ENCODE data around the gene SPIRE1.
"Not testable (repeated sequence)": the region's sequence is repeated elsewhere in the genome, so short reads cannot be mapped to it uniquely, and the experiment has no call there.

SPIRE1 gene

GRCh38 chr18:12424252-12424651, 233.7 kb downstream of the SPIRE1 start:
- Mint-ChIP-seq H3K4me3 (no peak overlapping the region), H3K4me1 (ENCODE audit: low read depth) (peaks cover 16% of the 10 kb centered on the region), H3K9me3 (no peaks in the 10 kb centered on the region), H3K36me3 (ENCODE audit: low read depth) (peaks cover 6% of the 10 kb centered on the region), H3K27ac (no peak overlapping the region), H3K27me3 (peaks cover 14% of the 10 kb centered on the region)
- intact Hi-C loops (cut with micrococcal nuclease), result no loop called here

DNA sequence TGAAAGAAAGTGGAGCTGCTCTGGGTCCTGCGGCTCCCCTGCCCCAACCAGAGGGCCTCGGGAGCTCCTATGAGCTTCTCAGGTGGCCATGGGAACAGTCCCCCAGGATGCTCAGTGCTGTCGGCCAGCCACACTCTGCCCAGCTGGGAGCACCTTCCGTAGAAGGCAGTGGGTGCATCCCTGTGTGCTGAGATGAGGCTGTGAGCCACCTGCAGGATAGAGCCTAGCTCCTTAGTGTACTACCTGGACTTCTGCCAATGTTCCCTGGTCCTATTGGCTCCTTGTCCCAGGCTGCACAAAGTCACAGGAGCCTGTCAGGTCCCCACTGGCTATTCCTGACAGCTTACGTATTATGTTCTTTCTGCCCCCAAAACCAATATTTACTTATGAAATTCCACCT, 234.1 kb downstream of the SPIRE1 start:
- intact Hi-C loops (cut with micrococcal nuclease), result no loop called here
- H3K36me3 Mint-ChIP-seq (ENCODE audit: low read depth), result peaks cover 6% of the 10 kb centered on the region
- H3K4me1 Mint-ChIP-seq (ENCODE audit: low read depth), result peaks cover 12% of the 10 kb centered on the region
- H3K27ac Mint-ChIP-seq, result no peak overlapping the region
- H3K4me3 Mint-ChIP-seq, result no peak overlapping the region
- no peaks in the 10 kb centered on the region for H3K9me3 Mint-ChIP-seq
- peaks cover 14% of the 10 kb centered on the region for H3K27me3 Mint-ChIP-seq

- intact Hi-C loops (cut with micrococcal nuclease), result no loop called here
- Mint-ChIP-seq H3K36me3 (ENCODE audit: low read depth) (peaks cover 6% of the 10 kb centered on the region), H3K4me3 (no peak overlapping the region), H3K9me3 (no peaks in the 10 kb centered on the region), H3K4me1 (ENCODE audit: low read depth) (peaks cover 8% of the 10 kb centered on the region), H3K27ac (no peak overlapping the region), H3K27me3 (peaks cover 14% of the 10 kb centered on the region)
Measured at GRCh38 chr18:12423393-12423792, 234.5 kb downstream of the SPIRE1 start.

- Mint-ChIP-seq H3K4me1 (ENCODE audit: low read depth) (peaks cover 7% of the 10 kb centered on the region), H3K27me3 (peaks cover 14% of the 10 kb centered on the region), H3K36me3 (ENCODE audit: low read depth) (peaks cover 6% of the 10 kb centered on the region), H3K4me3 (no peak overlapping the region), H3K27ac (no peak overlapping the region), H3K9me3 (no peaks in the 10 kb centered on the region)
- intact Hi-C loops (cut with micrococcal nuclease), result no loop called here
Measured at GRCh38 chr18:12422936-12423335, 235.0 kb downstream of the SPIRE1 start.

GRCh38 chr18:12421732-12422131, 236.2 kb downstream of the SPIRE1 start:
- peaks cover 6% of the 10 kb centered on the region for H3K36me3 Mint-ChIP-seq (ENCODE audit: low read depth)
- H3K27me3 Mint-ChIP-seq, result peaks cover 14% of the 10 kb centered on the region
- no peak overlapping the region for H3K27ac Mint-ChIP-seq
- H3K4me1 Mint-ChIP-seq (ENCODE audit: low read depth), result peaks cover 7% of the 10 kb centered on the region
- H3K4me3 Mint-ChIP-seq, result no peak overlapping the region
- intact Hi-C loops (cut with micrococcal nuclease), result no loop called here
- no peaks in the 10 kb centered on the region for H3K9me3 Mint-ChIP-seq

DNA sequence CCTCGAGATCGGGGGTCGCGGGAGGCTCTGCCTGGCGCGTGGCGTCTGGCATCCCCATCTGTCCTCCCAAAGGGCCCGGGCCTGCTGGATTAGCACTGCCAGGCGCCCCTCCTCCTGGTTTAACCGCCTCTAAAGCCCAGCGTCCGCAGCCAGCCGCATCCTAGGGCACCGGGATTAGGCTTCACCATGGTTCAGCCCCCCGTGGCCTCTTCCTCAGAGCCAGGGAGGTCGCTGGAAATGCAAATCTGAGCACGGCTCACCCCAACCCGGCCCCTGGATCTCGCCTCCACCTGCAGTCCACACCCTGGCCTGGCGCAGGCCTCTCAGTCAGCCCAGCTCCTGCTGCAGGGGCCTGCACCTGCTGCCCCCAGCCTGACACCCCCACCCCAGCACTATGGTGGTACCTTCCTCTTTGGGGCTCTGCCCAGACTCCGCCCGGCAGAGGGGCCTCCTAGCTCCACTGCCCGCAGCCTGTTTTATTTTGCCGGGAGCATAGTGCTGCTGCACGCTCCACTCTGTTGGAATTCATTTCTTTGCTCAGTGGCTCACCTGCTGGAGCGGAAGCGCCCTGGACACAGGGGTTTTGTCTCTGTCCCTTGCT, 237.0 kb downstream of the SPIRE1 start:
- H3K4me1 Mint-ChIP-seq (ENCODE audit: low read depth), result peaks cover 12% of the 10 kb centered on the region
- H3K9me3 Mint-ChIP-seq, result no peaks in the 10 kb centered on the region
- peak overlapping the region; percentile 68 for H3K27ac Mint-ChIP-seq
- peak overlapping the region; percentile 58 for H3K4me3 Mint-ChIP-seq
- intact Hi-C loops (cut with micrococcal nuclease), result no loop called here
- H3K36me3 Mint-ChIP-seq (ENCODE audit: low read depth), result peaks cover 6% of the 10 kb centered on the region
- H3K27me3 Mint-ChIP-seq, result peaks cover 14% of the 10 kb centered on the region

DNA sequence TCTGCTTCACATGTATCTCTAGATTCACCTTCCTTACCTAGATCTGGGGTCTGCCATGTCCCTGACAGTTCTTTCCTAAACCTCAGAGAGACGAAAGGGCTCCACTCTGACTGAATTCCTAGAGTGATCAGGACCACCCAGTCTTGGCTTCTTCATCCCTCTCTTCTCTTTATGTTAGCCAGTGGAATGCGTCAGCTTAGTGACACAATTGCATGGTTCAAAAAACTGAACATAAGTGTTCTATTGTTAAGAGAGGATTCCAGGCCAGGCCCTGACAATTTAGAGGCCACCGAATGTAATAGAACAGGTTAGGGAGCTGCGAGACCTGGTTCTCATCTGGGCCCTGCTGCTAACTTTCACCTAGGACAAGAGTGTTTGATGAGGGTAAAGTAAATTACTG, 240.2 kb downstream of the SPIRE1 start:
- peaks cover 14% of the 10 kb centered on the region for H3K27me3 Mint-ChIP-seq
- H3K36me3 Mint-ChIP-seq (ENCODE audit: low read depth), result no peaks in the 10 kb centered on the region
- intact Hi-C loops (cut with micrococcal nuclease), result no loop called here

GRCh38 chr18:12416098-12416729, 241.7 kb downstream of the SPIRE1 start:
- no peaks in the 10 kb centered on the region for H3K9me3 Mint-ChIP-seq
- peaks cover 17% of the 10 kb centered on the region for H3K4me1 Mint-ChIP-seq (ENCODE audit: low read depth)
- intact Hi-C loops (cut with micrococcal nuclease), result no loop called here
- H3K27ac Mint-ChIP-seq, result peak overlapping the region; percentile 65
- H3K36me3 Mint-ChIP-seq (ENCODE audit: low read depth), result no peaks in the 10 kb centered on the region
- peaks cover 12% of the 10 kb centered on the region for H3K27me3 Mint-ChIP-seq
- H3K4me3 Mint-ChIP-seq, result no peak overlapping the region

More for the DNA sequence above, 240.2 kb downstream of the SPIRE1 start:
- no peak overlapping the region for H3K27ac Mint-ChIP-seq
- H3K4me1 Mint-ChIP-seq (ENCODE audit: low read depth), result peaks cover 18% of the 10 kb centered on the region
- no peak overlapping the region for H3K4me3 Mint-ChIP-seq
- H3K9me3 Mint-ChIP-seq, result no peaks in the 10 kb centered on the region

DNA sequence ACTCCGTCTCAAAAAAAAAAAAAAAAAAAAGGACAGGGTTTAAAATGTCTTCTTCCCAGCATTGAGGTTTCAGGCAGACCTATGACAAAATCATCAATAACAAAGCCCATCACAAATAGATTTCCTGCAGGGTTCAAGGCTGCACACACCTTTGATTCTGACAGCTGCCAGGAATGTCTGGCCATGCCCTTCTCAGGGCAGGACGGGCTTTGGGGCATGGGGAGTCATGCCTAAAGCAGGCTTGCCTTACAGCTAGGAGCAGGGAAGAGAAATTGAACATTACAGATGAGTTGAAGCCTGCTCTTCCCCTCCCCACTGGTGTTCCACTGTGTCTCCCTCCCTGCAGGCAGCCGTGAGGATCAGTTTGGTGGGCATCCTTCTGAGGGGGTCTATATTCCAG, 246.5 kb downstream of the SPIRE1 start:
- Mint-ChIP-seq H3K27ac (no peak overlapping the region), H3K27me3 (peaks cover 14% of the 10 kb centered on the region), H3K9me3 (no peaks in the 10 kb centered on the region), H3K4me1 (ENCODE audit: low read depth) (peaks cover 22% of the 10 kb centered on the region), H3K36me3 (ENCODE audit: low read depth) (no peaks in the 10 kb centered on the region), H3K4me3 (no peak overlapping the region)
- intact Hi-C loops (cut with micrococcal nuclease), result no loop called here

DNA sequence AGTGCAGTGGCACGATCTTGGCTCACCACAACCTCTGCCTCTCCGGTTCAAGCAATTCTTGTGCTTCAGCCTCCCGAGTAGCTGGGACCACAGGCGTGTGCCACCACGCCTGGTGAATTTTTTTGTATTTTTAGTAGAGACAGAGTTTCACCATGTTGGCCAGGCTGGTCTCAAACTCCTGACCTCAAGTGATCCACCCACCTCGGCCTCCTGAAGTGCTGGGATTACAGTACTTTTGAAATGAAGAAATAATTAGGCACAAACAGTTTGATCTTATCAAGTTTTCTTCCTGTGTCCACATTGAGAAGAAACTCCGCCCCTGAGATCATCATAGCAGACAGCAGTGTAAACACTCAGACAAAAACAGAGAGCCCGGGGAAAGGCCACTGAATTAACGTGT, 247.2 kb downstream of the SPIRE1 start:
- Mint-ChIP-seq H3K4me1 (ENCODE audit: low read depth) (peaks cover 21% of the 10 kb centered on the region), H3K27me3 (peaks cover 20% of the 10 kb centered on the region)
- H3K36me3 Mint-ChIP-seq (ENCODE audit: low read depth); intact Hi-C loops (cut with micrococcal nuclease); H3K4me3 Mint-ChIP-seq; H3K27ac Mint-ChIP-seq; H3K9me3 Mint-ChIP-seq: not testable (repeated sequence)

GRCh38 chr18:12410081-12410481, 247.8 kb downstream of the SPIRE1 start:
- intact Hi-C loops (cut with micrococcal nuclease), result no loop called here
- H3K4me3 Mint-ChIP-seq, result no peak overlapping the region
- no peaks in the 10 kb centered on the region for H3K9me3 Mint-ChIP-seq
- peaks cover 17% of the 10 kb centered on the region for H3K4me1 Mint-ChIP-seq (ENCODE audit: low read depth)
- no peak overlapping the region for H3K27ac Mint-ChIP-seq
- no peaks in the 10 kb centered on the region for H3K36me3 Mint-ChIP-seq (ENCODE audit: low read depth)
- peaks cover 26% of the 10 kb centered on the region for H3K27me3 Mint-ChIP-seq

- no peaks in the 10 kb centered on the region for H3K9me3 Mint-ChIP-seq
- H3K27me3 Mint-ChIP-seq, result peaks cover 28% of the 10 kb centered on the region
- no peak overlapping the region for H3K4me3 Mint-ChIP-seq
- intact Hi-C loops (cut with micrococcal nuclease), result loop anchor here (5.0 kb wide), 1 partner anchor 38 kb away; no protein-coding TSS in a partner anchor
- H3K36me3 Mint-ChIP-seq (ENCODE audit: low read depth), result no peaks in the 10 kb centered on the region
- H3K27ac Mint-ChIP-seq, result no peak overlapping the region
- peaks cover 17% of the 10 kb centered on the region for H3K4me1 Mint-ChIP-seq (ENCODE audit: low read depth)
Measured at GRCh38 chr18:12409469-12409868, 248.4 kb downstream of the SPIRE1 start.

- no peaks in the 10 kb centered on the region for H3K36me3 Mint-ChIP-seq (ENCODE audit: low read depth)
- H3K27ac Mint-ChIP-seq, result peak overlapping the region; percentile 76
- peaks cover 25% of the 10 kb centered on the region for H3K4me1 Mint-ChIP-seq (ENCODE audit: low read depth)
- H3K27me3 Mint-ChIP-seq, result peaks cover 32% of the 10 kb centered on the region
- no peaks in the 10 kb centered on the region for H3K9me3 Mint-ChIP-seq
- intact Hi-C loops (cut with micrococcal nuclease), result loop anchor here (5.0 kb wide), 1 partner anchor 39 kb away; no protein-coding TSS in a partner anchor
- peak overlapping the region; percentile 79 for H3K4me3 Mint-ChIP-seq
Measured at GRCh38 chr18:12408247-12408869, 249.5 kb downstream of the SPIRE1 start.

DNA sequence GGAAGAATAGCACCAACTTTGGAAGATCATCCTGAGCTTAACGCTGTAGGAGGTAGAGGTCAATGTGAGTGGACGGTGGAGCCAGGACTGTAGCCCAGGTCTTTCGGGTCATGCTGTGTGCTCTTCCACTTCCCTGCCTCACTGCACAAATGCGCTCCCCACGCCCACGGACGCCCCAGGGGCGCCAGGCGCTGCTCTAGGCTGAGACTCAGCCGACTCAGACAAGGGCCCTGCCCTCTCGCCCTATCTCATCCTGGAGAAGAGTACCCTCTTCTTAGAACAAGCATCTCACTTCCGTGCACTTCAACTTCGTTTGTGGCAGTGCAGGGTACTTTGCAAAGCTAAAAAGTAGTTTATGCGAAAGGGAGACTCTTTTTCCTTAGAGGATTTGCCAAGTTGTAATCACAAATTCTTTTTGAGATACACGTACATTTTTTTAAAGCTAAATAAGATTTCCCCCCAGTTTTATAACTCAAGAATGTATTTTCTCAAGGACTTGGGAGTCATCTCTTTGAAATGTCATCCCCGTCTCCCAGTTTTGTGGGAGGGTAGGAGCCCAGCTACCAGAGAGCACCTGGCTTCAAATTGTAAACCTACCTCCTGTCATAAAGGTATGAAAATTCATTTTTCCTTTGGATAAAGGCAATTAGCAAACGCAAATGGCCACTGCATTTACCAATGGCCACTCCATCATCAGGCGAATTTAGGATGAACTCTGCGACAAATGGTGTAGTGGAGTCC, 251.4 kb downstream of the SPIRE1 start:
- H3K4me3 Mint-ChIP-seq, result peak overlapping the region; percentile 79
- intact Hi-C loops (cut with micrococcal nuclease), result loop anchor here (1.0 to 5.0 kb wide), 2 partner anchors 41 to 252 kb away; partner anchors contain the start of gene SPIRE1
- H3K4me1 Mint-ChIP-seq (ENCODE audit: low read depth), result peaks cover 34% of the 10 kb centered on the region
- H3K36me3 Mint-ChIP-seq (ENCODE audit: low read depth), result no peaks in the 10 kb centered on the region
- no peak overlapping the region for H3K27ac Mint-ChIP-seq
- no peaks in the 10 kb centered on the region for H3K9me3 Mint-ChIP-seq
- H3K27me3 Mint-ChIP-seq, result peaks cover 38% of the 10 kb centered on the region
